ENCODE measurements around the gene RET.

DNA sequence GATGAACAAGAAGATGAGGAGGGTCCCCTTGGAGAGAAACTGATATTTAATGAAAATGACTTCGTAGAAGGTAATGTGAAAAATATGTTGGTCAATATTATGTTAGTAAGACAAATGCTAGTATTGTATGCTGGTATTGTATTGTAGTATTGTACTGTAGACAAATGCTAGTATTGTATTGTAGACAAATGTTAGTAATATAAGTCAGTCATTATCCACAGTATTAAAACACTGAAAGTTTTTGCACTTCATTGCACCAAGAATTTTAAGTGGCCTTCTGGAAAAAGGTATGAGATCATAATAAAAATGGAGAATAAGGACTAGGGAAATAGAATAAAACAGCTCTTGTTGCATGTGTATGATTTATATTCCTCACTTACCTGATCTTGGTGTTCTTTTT is 78.9 kb downstream of the RET start:
- TF ChIP-seq CTCF (IDR thresholded peaks at IDR 0.05) (no peak), USF1 (CRISPR knock-in tag; IDR thresholded peaks at IDR 0.05) (no peak), ZNF219 (CRISPR knock-in tag; IDR thresholded peaks at IDR 0.05; ENCODE audit: borderline replicate concordance) (no peak), ZNF232 (CRISPR knock-in tag; IDR thresholded peaks at IDR 0.05) (no peak)
- TF ChIP-seq, protein P1, sequence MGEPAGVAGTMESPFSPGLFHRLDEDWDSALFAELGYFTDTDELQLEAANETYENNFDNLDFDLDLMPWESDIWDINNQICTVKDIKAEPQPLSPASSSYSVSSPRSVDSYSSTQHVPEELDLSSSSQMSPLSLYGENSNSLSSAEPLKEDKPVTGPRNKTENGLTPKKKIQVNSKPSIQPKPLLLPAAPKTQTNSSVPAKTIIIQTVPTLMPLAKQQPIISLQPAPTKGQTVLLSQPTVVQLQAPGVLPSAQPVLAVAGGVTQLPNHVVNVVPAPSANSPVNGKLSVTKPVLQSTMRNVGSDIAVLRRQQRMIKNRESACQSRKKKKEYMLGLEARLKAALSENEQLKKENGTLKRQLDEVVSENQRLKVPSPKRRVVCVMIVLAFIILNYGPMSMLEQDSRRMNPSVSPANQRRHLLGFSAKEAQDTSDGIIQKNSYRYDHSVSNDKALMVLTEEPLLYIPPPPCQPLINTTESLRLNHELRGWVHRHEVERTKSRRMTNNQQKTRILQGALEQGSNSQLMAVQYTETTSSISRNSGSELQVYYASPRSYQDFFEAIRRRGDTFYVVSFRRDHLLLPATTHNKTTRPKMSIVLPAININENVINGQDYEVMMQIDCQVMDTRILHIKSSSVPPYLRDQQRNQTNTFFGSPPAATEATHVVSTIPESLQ (CRISPR knock-in tag; IDR thresholded peaks at IDR 0.05): no peak
